CD4-positive, alpha-beta memory T cell (primary cell): ENCODE data around the gene C1QL4. TPM values are rescaled to one million over a fixed set of nuclear protein-coding genes. Genes with fewer than 3 reads are reported as not detected.

Experiments used
- CTCF ChIA-PET: fragments of 350-600 bp; sonication (Branson Sonifier 250); formaldehyde crosslinking; loops from one replicate; lab custom pipeline; 2021; ENCODE audit warnings: inconsistent platforms; ENCODE audit not compliant: partially characterized antibody; lab: Charles Lee
- POLR2A ChIA-PET: fragments of 350-600 bp; sonication (Branson Sonifier 250); formaldehyde crosslinking; loops from one replicate; lab custom pipeline; 2021; ENCODE audit not compliant: partially characterized antibody; lab: Charles Lee
- DNase-seq, 5 donors: peaks; one replicate each; pipeline versions ENCODE4 v3.0.0 to v3.0.0-alpha.2; 2020 to 2022; ENCODE audit warnings: mixed read lengths in 1 of 5
- H3K27ac ChIP-seq: one replicate; pipeline ENCODE4 v1.7.0; 2013; ENCODE audit warnings: low read depth, low read length
- H3K27me3 ChIP-seq: 2 replicates; pipeline ENCODE4 v1.7.0; 2013; ENCODE audit warnings: mild to moderate bottlenecking, low read length, moderate library complexity; ENCODE audit not compliant: insufficient read depth
- H3K36me3 ChIP-seq: 2 replicates; pipeline ENCODE4 v1.7.0; 2013; ENCODE audit warnings: mild to moderate bottlenecking, low read length, moderate library complexity; ENCODE audit not compliant: insufficient read depth
- H3K4me1 ChIP-seq: 2 replicates; pipeline ENCODE4 v1.7.0; 2013; ENCODE audit warnings: mild to moderate bottlenecking, low read length, moderate library complexity; ENCODE audit not compliant: insufficient read depth
- H3K4me3 ChIP-seq, 2 donors: one replicate each; pipeline ENCODE4 v1.7.0; 2013; ENCODE audit warnings: low read length in 2 of 2, mild to moderate bottlenecking in 1 of 2
- H3K9me3 ChIP-seq, 2 donors: one replicate each; pipeline ENCODE4 v1.7.0; 2013; ENCODE audit warnings: low read length in 2 of 2, control low read depth in 1 of 2; ENCODE audit not compliant: control insufficient read depth in 1 of 2
- H3K27ac Mint-ChIP-seq, 7 donors: one replicate each; pipeline ENCODE4 v1.8.0; 2020 to 2021; ENCODE audit warnings: mixed read lengths in 7 of 7, mild to moderate bottlenecking in 6 of 7, inconsistent platforms in 3 of 7, moderate library complexity in 3 of 7
- H3K27me3 Mint-ChIP-seq, 2 donors: one replicate each; pipeline ENCODE4 v1.8.0; 2020 to 2021; ENCODE audit warnings: mixed read lengths in 2 of 2
- H3K36me3 Mint-ChIP-seq, 2 donors: one replicate each; pipeline ENCODE4 v1.8.0; 2020 to 2021; ENCODE audit warnings: mixed read lengths in 2 of 2, inconsistent platforms in 1 of 2, mild to moderate bottlenecking in 1 of 2
- H3K4me1 Mint-ChIP-seq, 4 donors: one replicate each; pipeline ENCODE4 v1.8.0; 2020 to 2021; ENCODE audit warnings: mixed read lengths in 4 of 4, mild to moderate bottlenecking in 1 of 4
- H3K4me3 Mint-ChIP-seq, 8 donors: one replicate each; pipeline ENCODE4 v1.8.0; 2020 to 2021; ENCODE audit warnings: mixed read lengths in 8 of 8, mild to moderate bottlenecking in 7 of 8, moderate library complexity in 6 of 8, inconsistent platforms in 3 of 8
- H3K9me3 Mint-ChIP-seq, 8 donors: one replicate each; pipeline ENCODE4 v1.8.0; 2020 to 2021; ENCODE audit warnings: mixed read lengths in 8 of 8, mild to moderate bottlenecking in 5 of 8, inconsistent platforms in 3 of 8, moderate library complexity in 1 of 8
- intact Hi-C: fragments of 100-400 bp; cut with micrococcal nuclease; formaldehyde crosslinking; loops from one replicate; pipeline ENCODE4 v1.15.1; 2023
- polyA plus RNA-seq, 2 donors: library from polyadenylated mRNA; unstranded; fragments of 300-500 nt; fragmentation: Illumina TruSeq; gene quantifications; one replicate each; pipeline ENCODE4 v1.2.3, GENCODE V29; 2021
- total RNA-seq, 2 experiments: library from RNA; stranded (reverse); gene quantifications; one replicate each; pipeline ENCODE4 v1.2.3, GENCODE V29; 2021

C1QL4 gene
- total and polyA plus RNA-seq, 4 experiments from 2014 or later = not detected

DNA sequence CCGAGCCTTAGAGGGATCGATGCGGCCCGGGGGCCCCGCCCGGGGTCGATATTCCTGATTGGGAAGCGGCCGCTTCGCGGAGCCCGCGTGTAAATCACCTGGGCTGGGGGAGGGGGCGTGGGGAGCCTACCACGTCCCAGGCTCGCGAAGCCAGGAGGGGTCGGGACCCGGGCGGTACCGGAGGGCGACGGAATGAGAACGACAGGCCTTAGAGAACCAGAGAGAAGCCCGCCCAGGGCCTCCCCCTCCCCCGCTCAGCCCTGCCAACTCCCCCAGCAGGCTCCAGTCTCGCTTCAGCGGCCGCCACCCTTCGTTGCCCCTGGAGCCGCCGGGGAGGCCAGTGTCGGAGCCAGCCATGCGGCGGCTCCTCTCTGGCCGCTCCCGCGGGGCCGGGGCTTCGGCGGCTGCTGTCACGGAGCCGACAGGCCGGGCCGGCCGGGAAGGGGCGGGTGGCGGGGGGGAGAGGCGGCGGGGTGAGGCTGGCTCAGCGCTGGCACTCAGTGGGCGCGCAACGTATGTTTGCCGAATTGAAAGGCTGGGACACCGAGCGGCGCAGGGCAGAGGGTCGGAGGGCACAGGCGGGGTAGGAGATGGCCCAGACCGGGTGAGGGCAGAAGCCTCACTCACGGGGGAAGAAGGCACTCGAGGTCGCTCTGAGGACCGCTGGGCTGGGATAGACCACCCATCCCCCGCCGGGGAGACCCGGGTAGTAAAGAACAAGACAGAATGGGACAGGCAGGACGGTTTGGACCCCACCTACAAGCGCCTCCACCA is 8.2 kb upstream of the C1QL4 start:
- H3K27me3 ChIP-seq = peaks cover 53% of the 10 kb centered on the region
- POLR2A ChIA-PET = interaction anchor here (1.4 kb wide), 1 partner anchor 23 kb away, joined by 3 read pairs; the partner anchor contains the start of gene TROAP

DNA sequence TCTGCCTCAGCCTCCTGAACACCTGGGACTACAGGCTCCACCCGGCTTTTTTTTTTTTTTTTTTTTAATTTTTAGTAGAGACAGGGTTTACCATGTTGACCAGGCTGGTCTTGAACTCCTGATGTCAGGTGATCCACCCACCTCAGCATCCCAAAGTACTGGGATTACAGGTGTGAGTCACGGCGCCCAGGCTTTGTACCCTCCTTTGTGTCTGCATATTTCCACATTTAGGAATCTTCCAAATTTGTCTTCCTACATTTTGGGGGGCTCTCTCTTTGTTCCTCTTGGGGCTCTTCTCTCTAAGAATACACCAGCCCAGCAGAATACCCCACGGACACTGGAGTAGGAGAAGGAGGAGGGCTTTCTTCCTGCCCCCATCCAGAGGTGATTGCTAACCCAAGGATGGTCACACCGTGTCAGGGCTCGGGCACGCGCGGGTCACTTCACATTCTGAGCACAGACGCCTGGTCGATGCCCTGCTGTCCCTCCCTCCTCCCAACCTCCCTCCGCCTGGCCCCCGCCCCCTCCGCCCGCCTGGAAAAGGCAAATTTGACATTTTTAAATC is 7.6 kb upstream of the C1QL4 start:
- Mint-ChIP-seq H3K27me3 (peaks cover 21 to 48% of the 10 kb centered on the region in 2 donors), H3K4me3 (peak overlapping the region in 3 of 8 donors; percentile 20 to 49 (median 24)), H3K36me3 (no peaks in the 10 kb centered on the region), H3K4me1 (peaks cover 16 to 53% (median 37%) of the 10 kb centered on the region in 4 donors), H3K9me3 (no peaks in the 10 kb centered on the region), H3K27ac (peak overlapping the region in 1 of 7 donors; percentile 79)
- peaks cover 53% of the 10 kb centered on the region for H3K27me3 ChIP-seq
- no peak overlapping the region for H3K4me3 ChIP-seq
- H3K4me1 ChIP-seq = peaks cover 51% of the 10 kb centered on the region
- DNase-seq = no peak
- H3K9me3 ChIP-seq = no peaks in the 10 kb centered on the region
- ChIA-PET POLR2A (interaction anchor here (0.7 kb wide), 1 partner anchor 319 kb away, joined by 3 read pairs; no protein-coding TSS in a partner anchor), CTCF (interaction anchor here (3.9 to 4.0 kb wide), 2 partner anchors 12 to 55 kb away, joined by 33 to 46 read pairs; no protein-coding TSS in a partner anchor)
- H3K27ac ChIP-seq = no peak overlapping the region
- H3K36me3 ChIP-seq = no peaks in the 10 kb centered on the region
- intact Hi-C loops = no loop called here

More for the DNA sequence above, 8.2 kb upstream of the C1QL4 start:
- Mint-ChIP-seq H3K36me3 (no peaks in the 10 kb centered on the region), H3K4me1 (peaks cover 16 to 51% (median 37%) of the 10 kb centered on the region in 4 donors), H3K9me3 (no peaks in the 10 kb centered on the region), H3K27me3 (peaks cover 23 to 44% of the 10 kb centered on the region in 2 donors), H3K27ac (peak overlapping the region in 1 of 7 donors; percentile 40), H3K4me3 (peak overlapping the region; percentile 39 to 79 (median 63))
- no peak for DNase-seq
- intact Hi-C loops = no loop called here
- H3K27ac ChIP-seq = no peak overlapping the region
- no peaks in the 10 kb centered on the region for H3K36me3 ChIP-seq
- peaks cover 51% of the 10 kb centered on the region for H3K4me1 ChIP-seq
- CTCF ChIA-PET = interaction anchor here (0.8 to 17.9 kb wide), 4 partner anchors 13 to 167 kb away, joined by 3 to 538 read pairs (median 60); no protein-coding TSS in a partner anchor
- peak overlapping the region in 1 of 2 donors; percentile 57 for H3K4me3 ChIP-seq
- H3K9me3 ChIP-seq = no peaks in the 10 kb centered on the region

DNA sequence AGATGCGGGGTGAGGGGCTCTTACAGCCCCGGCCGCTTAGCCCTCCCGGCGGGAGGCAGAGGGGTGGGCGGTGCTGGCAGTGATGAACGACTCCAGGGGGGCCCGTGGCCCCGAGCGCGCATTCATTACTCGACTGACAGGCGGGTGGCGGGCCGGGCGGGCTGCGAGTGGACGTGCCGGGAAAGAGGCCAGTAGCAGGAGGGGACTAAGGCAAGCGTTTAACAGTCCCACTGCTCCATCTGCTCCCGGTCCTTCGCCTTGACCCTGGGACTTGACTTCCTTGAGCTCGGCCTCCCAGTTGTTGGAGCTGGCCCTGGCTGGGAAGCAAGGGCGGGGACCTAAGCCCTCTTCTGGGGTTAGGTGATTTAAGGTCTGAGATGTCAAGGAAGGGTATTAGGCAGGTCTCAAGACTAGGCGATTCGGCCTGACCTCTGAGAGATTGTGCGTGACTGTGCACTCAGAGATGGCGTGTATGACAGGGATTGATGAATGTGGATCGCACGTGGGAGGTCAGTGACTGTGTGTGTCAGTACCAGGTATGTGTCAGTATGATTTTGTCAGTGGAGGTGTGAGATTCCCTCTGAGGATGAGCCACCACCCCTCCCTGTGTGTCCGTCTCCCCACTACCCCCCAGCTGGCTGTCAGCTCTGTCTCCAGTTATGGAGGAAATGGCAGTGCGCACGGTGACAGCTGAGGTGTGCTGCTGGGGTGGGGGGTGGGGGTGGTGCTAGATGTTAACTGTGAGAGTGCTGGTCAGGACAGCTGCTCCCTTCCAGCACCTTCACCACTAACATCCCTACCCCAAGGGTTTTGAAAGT is 6.1 kb upstream of the C1QL4 start:
- H3K36me3 Mint-ChIP-seq = no peaks in the 10 kb centered on the region
- peak in 2 of 5 donors; percentile 20 to 65 for DNase-seq
- Histone ChIP-seq H3K9me3 (no peaks in the 10 kb centered on the region), H3K36me3 (no peaks in the 10 kb centered on the region), H3K27ac (no peak overlapping the region), H3K27me3 (peaks cover 45% of the 10 kb centered on the region), H3K4me3 (peak overlapping the region; percentile 30 to 53), H3K4me1 (peaks cover 52% of the 10 kb centered on the region)
- peak overlapping the region; percentile 49 to 89 (median 78) for H3K4me3 Mint-ChIP-seq
- H3K9me3 Mint-ChIP-seq = no peaks in the 10 kb centered on the region
- POLR2A ChIA-PET = interaction anchor here (0.6 to 2.6 kb wide), 8 partner anchors 12 to 78 kb away, joined by 3 to 12 read pairs (median 6); partner anchors contain the start of genes PRPH, TROAP and TUBA1C
- intact Hi-C loops = loop anchor here (1.0 kb wide), 1 partner anchor 55 kb away; no protein-coding TSS in a partner anchor
- CTCF ChIA-PET = interaction anchor here (0.6 to 4.0 kb wide), 29 partner anchors 8 to 414 kb away, joined by 3 to 46 read pairs (median 6); partner anchors contain the start of genes PRPH, SPATS2 and TROAP
- peaks cover 14 to 59% (median 37%) of the 10 kb centered on the region in 4 donors for H3K4me1 Mint-ChIP-seq
- H3K27ac Mint-ChIP-seq = peak overlapping the region in 5 of 7 donors; percentile 42 to 79 (median 64)
- peaks cover 19 to 52% of the 10 kb centered on the region in 2 donors for H3K27me3 Mint-ChIP-seq

DNA sequence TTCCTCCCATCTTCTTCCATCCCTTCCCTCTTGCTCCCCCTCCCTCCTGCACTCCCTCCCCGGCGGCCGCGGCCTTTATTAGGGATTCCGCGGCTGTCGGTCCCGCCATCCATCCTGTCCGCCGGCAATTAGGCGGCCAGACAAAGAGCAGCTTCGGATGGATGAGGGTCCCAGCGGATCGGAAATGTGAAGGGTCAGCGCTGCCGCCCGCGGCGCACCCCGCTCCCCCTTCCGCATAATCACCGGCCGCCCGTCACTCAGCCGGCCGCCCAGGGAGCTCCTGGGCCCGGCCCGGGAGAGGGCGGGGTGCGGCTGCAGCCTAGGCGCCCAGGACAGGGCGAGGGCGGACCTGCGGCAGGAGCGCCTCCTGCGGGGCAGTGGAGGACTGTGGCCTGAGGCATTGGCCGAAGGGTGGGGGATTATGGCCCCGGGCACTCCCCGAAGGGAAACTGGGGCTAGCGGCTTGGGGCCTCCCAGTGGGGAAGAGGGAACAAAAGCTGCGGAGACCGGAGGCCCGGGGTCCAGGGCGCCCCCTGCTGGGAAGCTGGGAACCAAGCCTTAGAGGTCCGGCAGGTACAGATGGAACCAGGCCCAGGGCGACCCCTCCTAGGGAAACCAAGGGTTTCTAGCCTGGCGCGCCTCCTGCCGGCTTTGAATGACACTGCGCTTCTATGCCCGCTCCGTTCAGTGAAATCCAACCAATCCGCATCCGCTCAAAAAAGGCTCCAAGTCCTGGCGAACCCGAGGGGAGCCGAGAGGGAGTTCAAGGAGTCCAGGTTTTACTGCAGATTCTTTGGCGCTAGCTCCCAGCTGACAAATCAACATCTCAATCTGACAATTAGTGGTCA is 5.3 kb upstream of the C1QL4 start:
- Mint-ChIP-seq H3K9me3 (no peaks in the 10 kb centered on the region), H3K27ac (peak overlapping the region in 4 of 7 donors; percentile 55 to 79 (median 65)), H3K4me3 (peak overlapping the region; percentile 49 to 89 (median 78)), H3K4me1 (peaks cover 19 to 64% (median 40%) of the 10 kb centered on the region in 4 donors), H3K27me3 (peaks cover 25 to 56% of the 10 kb centered on the region in 2 donors), H3K36me3 (no peaks in the 10 kb centered on the region)
- Histone ChIP-seq H3K9me3 (no peaks in the 10 kb centered on the region), H3K27ac (no peak overlapping the region), H3K4me3 (peak overlapping the region; percentile 30 to 53), H3K27me3 (peaks cover 47% of the 10 kb centered on the region), H3K36me3 (no peaks in the 10 kb centered on the region), H3K4me1 (peaks cover 52% of the 10 kb centered on the region)
- ChIA-PET POLR2A (interaction anchor here (0.7 to 2.6 kb wide), 6 partner anchors 11 to 78 kb away, joined by 3 to 12 read pairs (median 8); partner anchors contain the start of genes PRPH, TROAP and TUBA1C), CTCF (interaction anchor here (0.8 to 4.0 kb wide), 32 partner anchors 9 to 413 kb away, joined by 3 to 46 read pairs (median 6); partner anchors contain the start of genes PRPH, SPATS2 and TROAP)
- intact Hi-C loops = loop anchor here (1.0 kb wide), 1 partner anchor 54 kb away; no protein-coding TSS in a partner anchor
- DNase-seq = peak; percentile 60 to 75 (median 64)

DNA sequence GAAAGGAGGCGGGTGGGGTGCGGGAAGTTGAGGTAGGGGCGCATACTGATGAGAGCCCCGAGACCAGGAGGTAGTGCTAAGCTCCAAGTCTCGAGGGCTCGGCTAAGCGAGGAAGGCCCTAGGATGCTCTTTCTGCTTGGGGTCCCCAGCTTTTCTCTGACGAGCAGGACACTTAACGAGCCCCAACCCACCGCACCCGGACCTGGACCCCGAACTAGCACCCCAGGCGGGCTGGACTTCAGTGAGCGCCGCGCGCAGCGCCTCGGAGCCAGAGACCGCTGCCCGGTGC is 4.7 kb upstream of the C1QL4 start:
- DNase-seq = no peak
- peaks cover 23 to 56% of the 10 kb centered on the region in 2 donors for H3K27me3 Mint-ChIP-seq
- H3K4me3 Mint-ChIP-seq = peak overlapping the region; percentile 25 to 67 (median 40)
- H3K27ac Mint-ChIP-seq = peak overlapping the region in 1 of 7 donors; percentile 43
- H3K4me3 ChIP-seq = no peak overlapping the region
- POLR2A ChIA-PET = interaction anchor here (1.2 to 2.6 kb wide), 5 partner anchors 10 to 77 kb away, joined by 3 to 12 read pairs (median 9); partner anchors contain the start of genes PRPH, TROAP and TUBA1C
- H3K27me3 ChIP-seq = peaks cover 45% of the 10 kb centered on the region
- H3K27ac ChIP-seq = no peak overlapping the region
- peaks cover 19 to 64% (median 40%) of the 10 kb centered on the region in 4 donors for H3K4me1 Mint-ChIP-seq
- H3K36me3 ChIP-seq = no peaks in the 10 kb centered on the region
- H3K9me3 ChIP-seq = no peaks in the 10 kb centered on the region
- no peaks in the 10 kb centered on the region for H3K9me3 Mint-ChIP-seq
- intact Hi-C loops = loop anchor here (1.0 kb wide), 1 partner anchor 53 kb away; no protein-coding TSS in a partner anchor
- peaks cover 51% of the 10 kb centered on the region for H3K4me1 ChIP-seq
- CTCF ChIA-PET = interaction anchor here (0.8 to 4.0 kb wide), 24 partner anchors 9 to 196 kb away, joined by 3 to 46 read pairs (median 6); partner anchors contain the start of genes PRPH and SPATS2
- no peaks in the 10 kb centered on the region for H3K36me3 Mint-ChIP-seq
